Activated T-helper 1 cell treated with anti-CD3 and anti-CD28 coated beads, Interleukin-2, amount 50 U/mL, for 16 hours (primary cell): ENCODE data around the gene GNAS-AS1.

Experiments
- DNase-seq, 2 donors: peaks; one replicate each; pipeline ENCODE4 v3.0.0-alpha.2; 2020; ENCODE audit warnings: low read depth in 1 of 2, low spot score in 1 of 2

GNAS-AS1 gene

DNA sequence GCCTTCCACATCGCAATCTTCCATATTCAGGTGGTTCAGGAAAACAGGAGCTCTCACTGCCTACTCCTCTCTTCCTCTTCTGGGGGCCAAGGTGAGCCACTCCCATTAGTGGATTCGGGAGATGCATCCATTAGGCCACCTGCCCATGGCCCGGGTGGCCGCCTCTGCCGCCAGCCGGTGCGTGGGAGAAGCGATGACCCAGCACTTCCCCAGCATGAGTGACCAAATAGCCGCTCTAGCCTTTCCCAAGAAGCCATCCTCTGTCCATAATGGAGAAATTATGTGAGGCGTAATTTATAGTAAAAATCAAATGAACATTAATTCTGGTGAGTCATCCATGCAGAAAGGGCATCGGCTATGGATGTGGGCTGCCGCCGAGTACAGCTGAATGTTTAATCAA, 39.4 kb downstream of the GNAS-AS1 start:
- DNase-seq = no peak

- no peak for DNase-seq
Observed at GRCh38 chr20:58810879-58811250, 39.8 kb downstream of the GNAS-AS1 start.

- DNase-seq = no peak
Observed at GRCh38 chr20:58810116-58810878, 40.4 kb downstream of the GNAS-AS1 start.

DNA sequence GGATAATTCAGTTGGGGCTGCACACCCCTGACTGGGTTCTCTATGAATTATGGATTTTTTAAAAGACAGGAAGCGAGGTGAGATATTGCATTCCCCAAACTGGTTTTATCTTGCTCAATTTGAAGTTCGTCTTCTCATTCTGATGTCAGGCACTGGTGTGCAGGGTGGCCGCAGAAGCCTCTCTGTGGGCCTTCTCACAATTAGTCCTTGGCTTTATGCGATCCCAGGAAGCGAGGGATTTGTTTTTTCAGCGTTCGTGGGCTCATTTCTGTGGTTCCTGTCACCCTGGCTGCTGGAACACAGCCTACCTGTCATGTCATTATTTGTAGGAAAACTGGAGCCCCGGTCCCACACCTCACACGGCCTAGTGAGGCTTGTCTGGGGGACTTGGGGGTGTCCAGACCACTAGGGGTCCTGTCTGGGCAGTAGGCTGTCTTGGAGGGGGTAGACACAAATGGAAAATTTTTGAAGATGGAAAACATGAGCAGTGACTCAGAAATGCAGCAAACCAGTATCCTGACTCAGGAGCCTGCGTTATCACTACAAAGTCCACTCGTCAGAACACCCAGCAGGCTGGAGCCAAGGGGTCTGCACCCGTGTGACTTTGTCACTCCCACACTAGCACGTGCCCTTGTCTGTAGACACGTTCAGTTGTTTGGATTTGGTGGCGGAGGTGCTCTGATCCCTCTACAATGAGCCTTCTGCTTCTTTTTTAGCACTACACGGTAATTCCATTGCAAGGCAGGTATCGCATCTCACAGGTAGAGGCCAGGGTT, 42.2 kb downstream of the GNAS-AS1 start:
- DNase-seq = no peak

- no peak for DNase-seq
Observed at GRCh38 chr20:58807801-58808200, 42.9 kb downstream of the GNAS-AS1 start.

GRCh38 chr20:58803533-58803932, 47.2 kb downstream of the GNAS-AS1 start:
- DNase-seq = no peak

- DNase-seq = no peak
Observed at GRCh38 chr20:58802061-58802460, 48.6 kb downstream of the GNAS-AS1 start.

DNA sequence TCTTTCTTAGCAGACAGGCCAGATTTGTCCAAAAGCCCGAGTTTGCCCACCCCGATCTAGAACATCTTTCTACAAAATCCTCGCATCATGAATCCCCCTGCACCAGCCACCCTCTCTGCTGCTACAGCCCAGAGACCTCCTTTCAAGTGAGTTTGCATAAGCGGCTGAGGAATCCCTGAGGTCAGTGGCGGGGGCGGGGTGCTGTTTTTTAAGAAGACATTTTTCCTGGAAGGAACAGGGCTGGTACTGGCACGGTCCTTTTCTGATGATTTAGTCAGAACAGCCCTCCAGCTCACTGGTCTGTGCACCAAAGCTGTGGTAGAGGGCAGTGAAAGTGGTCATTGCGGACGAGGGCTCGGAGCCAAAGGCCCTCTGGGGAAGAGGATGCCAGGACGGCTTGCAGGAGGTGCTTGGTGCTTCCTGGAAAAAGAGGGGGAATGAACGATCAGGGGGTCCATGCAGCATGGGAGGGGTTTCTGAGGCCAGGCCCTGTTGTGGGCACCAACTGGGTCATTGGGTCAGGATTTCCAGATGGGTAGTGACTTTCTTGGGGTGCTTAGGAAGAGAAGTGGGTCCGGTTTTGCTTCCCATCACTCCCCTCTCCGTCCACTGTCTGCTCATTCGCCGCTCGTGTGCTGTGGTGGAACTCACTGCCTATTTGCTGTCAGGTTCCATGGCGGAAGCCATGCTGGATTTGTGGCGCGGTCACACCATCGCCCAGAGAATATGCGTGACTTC, 50.4 kb downstream of the GNAS-AS1 start:
- DNase-seq = no peak

DNA sequence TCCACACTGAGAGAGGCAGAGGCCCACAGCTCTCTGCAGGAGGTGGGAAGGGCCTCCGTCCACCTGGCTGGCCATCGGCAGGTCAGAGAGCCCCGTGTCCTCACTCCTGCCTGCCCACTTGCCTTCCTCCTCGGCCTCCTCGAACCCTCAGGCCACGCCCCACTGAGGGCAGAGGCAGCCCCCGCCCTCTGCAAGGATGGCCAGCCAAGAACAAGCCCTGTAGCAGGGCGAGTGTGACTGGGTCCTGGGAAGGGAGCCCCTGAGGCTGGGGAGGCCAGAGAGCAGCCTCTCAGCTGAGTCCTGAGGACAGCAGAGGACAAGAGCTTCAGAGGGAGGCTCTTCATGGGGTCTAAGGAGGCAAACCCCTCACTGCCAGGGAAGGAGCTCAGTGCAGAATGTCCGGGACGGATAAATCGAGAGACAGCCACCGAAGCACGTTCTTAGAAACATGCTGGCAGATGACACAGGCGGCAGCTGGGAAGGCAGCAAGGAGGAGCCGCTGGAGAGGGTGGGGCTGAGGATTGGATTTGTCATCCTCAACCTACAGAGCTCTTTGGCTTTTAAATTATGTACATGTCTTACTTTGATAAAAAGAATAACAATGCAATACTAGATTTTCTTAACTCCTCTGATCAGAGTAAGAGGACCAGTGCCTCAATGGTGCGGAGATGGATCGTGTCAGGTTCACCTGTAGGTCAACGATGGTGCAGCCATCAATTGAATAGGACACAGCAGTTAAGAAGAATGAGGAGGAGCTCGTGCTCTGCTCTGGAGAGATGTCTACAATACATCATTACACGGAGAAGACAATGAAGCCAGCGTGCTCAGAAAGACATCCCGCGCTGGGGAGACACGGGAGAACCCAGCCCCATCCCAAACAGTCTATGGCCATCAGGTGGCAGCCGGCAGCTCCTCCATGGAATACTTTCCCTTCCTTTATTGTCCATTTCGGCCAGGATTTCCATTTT, 53.0 kb downstream of the GNAS-AS1 start:
- no peak for DNase-seq

DNA sequence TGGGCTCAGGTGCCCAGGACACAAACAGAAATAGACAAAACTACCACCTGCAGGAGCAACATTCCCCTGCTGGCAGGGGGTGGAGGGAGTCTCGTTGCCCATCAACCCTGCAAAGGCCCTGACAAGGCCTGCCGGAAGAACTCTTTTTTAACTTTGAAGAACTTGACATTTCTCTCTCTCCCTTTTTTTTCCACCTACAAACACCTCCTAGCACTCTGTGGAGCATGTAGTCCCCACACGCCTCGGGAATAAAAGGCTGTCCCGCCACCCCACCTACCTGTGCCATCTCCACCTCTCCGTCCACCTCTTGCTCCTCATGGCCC, 54.8 kb downstream of the GNAS-AS1 start:
- DNase-seq = no peak

DNA sequence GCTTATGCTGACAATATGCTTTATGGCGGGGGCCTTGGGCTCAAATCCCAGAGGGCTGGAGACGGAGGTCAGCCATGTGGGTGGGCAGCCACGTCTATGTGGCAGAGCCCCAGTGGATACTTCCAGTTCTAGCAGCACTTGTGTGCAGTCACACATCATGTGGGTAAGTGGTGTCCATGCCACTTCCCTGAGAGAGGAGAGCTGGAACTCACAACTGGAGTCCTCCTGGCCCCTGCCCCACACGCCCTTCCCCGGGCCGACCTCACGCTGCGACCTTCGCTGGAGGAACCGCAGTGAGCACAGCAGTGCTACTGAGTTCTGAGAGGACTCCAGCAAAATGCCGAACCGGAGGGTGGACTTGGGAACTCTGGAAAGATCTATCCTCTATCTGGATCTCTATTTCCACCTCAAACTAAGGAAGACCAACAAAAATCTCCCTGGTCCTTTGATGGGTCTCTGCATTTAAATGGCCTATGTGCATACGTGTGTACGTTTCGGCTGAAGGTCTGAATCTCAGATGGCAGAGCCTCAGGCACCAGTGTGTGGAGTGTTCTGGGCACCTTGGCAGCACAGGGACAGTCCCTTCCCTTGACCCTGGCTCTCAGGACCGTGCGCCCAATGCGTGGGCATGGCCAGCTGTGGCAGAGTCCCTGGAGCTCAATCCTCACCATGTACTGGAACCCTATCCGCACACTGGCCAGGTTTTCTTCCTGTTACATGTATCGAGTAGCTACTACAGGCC, 55.4 kb downstream of the GNAS-AS1 start:
- DNase-seq = no peak

- no peak for DNase-seq
Observed at GRCh38 chr20:58794510-58795180, 56.1 kb downstream of the GNAS-AS1 start.

- DNase-seq = no peak
Observed at GRCh38 chr20:58793512-58794420, 56.9 kb downstream of the GNAS-AS1 start.

DNA sequence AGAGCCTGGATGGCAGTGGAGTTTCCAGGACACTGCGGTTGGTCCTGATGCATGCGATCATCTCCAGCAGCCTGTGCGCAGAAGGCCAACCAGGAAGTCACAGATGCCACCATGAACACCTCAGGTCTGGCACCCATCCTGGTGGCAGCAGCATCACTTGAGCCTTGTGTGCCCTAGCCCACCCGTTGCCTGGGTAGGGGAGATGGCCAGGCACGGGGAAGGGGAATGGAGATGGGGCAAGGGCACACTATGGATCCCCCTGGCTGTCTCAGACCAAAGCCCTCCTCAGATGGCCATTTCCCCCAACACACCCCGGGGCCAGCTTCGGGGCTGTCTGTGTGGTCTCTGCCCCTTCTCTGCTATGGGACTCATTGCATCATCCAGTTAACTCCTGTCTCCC, 58.3 kb downstream of the GNAS-AS1 start:
- DNase-seq = no peak

- DNase-seq = no peak
Observed at GRCh38 chr20:58791286-58791685, 59.4 kb downstream of the GNAS-AS1 start.

DNA sequence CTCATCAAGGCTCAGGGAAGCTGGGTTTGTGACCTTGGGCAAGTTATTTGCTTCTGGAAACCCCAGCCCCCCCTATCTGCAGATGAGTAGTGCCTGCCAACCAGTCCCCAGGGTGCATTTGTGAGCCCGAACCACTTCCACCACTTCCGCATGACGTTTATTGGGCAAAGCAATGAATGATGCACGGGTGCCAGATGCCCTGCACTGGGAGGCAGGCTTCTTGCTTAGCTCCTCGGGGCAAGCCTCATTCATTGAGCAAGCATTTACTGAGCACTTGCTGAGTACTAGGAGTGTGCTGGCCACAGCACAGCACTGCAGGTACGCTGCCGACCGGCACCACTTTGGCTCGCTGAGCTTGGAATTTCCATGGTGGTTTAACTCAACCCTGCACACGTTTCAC, 60.2 kb downstream of the GNAS-AS1 start:
- no peak for DNase-seq

DNA sequence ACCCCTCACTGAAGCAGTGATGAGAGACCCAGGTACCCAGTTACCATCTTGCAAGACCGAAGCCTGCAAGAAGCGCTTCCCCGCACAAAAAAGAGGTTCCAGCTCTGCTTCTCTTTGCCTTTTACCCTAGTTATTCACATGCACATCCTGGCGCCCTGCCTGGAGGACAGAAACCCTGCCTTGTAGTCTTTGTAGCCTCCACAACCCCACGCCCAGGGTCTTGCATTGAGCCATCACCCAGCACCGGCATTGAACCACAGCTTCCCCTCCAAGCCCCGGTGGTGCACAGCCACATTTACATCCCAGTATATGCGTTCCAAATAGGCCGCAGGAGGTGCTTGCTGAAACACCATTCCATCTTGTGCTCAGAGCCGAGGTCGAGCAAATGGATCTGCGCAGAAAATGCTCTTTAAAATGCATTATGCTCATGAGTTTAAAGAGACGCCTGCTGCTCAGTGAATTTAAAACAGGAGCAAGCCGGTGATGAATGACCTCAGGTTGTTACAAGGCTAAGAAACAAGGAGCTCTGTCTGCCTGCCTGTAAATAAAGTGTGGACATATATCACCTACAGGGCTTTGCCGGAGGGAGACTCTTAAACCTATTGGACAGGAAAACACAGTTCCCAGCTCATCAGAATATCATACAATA, 61.7 kb downstream of the GNAS-AS1 start:
- DNase-seq = no peak
